Glomerular visceral epithelial cell (primary cell): ENCODE measurements around the gene LIMS1.
"Not testable (repeated sequence)": the region's sequence is repeated elsewhere in the genome, so short reads cannot be mapped to it uniquely, and the experiment has no call there.

Experiments
- DNase-seq: peaks from one replicate; pipeline ENCODE4 v3.0.0-alpha.2; 2016; ENCODE audit errors: extremely low spot score

Gene LIMS1

DNA sequence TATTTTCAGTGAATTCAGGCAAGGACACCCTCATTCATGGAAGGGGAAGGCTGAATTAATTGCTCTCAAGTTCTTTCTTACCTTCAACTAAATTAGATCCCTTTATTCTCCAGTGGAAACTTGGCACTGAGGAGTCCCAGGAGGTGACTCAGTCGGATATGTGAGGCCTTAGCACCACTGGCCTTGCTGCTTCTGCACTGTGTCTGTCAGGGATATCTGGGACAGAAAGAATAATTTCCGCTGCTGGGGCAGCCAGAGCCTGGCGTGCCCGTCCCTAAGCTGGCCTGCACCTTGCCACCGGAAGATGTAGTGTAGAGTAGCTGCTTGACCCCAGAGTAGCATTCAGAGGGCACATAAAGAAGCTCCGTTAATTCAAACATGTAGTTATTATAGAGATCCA, 53.4 kb downstream of the LIMS1 start:
- DNase-seq, result peak; percentile 85

DNA sequence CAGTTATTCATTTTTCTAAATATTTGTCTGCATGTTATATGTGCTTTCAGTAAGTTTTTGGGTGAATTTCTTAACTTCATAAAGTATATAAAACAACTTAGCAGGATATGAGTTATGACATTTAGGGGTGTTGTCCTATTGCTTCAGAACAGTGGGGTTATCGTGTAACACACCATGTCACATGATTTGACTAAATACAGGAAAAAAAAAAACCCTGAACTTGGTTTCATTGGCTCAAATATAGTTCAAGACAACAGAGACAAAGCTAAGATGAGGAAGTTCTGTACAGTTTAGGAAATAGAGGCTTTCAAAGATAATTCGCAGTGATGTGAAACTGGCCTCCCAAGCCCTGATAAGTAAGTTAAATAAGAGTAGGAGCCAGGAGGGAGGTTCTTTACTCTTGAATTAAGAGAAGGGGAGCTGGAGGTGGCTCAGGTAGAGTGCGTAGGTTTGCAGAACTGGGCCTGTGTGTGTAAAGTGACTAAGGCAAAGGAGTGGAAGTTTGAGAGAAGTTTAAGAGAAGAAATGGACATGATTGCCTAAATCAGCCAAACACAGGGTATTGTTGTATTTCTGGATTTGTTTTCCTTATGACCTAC, 53.9 kb downstream of the LIMS1 start:
- DNase-seq, result no peak

DNA sequence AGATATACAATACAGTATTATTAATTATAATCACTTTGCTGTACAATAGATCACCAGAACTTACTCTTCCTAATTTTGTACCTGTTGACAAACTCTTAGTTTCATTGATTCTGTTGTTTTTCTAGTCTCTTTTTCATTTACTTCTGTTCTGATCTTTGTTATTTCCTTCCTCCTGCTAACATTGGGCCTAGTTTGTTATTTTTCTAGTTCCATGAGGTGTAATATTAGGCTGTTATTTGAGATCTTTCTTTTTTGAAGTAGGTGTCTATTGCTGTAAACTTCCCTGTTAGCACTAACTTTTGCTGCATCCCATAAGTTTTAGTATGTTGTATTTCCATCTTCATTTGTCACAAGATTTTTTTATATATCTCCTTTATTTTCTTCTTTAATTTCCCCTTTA, 55.1 kb downstream of the LIMS1 start:
- DNase-seq, result no peak

DNA sequence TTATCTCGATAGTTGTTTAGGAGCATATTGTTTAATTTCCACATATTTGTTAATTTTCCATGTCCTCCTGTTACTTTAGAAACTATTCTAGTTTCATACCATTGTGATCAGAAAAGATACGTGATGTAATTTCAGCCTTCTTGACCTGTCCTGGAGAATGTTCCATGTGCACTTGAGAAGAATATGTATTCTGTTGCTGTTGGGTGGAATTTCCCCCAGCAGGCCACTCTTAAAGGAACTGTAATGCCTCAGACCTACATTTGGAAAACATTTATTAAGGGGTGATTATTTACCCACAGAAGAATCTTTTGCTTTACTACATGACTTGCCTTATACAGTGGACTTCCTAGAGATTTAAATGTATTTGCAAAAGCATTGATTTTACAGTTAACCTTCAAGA, 55.5 kb downstream of the LIMS1 start:
- no peak for DNase-seq

DNA sequence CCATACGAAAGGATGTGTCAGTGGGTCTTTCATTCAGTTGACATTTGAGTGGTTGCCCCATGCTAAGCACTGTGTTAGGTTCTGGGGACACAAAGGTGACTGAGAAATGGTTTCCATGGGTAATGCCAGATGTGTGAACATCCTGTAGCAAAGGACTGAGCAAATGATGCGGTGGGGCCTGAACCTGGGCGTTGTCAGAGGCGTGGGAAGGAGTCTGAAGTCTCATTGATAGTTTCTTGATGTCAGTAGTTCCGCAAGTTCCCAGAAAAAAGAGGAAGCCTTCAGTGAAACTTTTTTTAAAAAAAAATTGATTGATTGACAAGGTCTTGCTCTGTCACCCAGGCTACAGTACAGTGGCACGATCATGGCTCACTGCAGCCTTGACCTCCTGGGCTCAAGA, 56.9 kb downstream of the LIMS1 start:
- no peak for DNase-seq

DNA sequence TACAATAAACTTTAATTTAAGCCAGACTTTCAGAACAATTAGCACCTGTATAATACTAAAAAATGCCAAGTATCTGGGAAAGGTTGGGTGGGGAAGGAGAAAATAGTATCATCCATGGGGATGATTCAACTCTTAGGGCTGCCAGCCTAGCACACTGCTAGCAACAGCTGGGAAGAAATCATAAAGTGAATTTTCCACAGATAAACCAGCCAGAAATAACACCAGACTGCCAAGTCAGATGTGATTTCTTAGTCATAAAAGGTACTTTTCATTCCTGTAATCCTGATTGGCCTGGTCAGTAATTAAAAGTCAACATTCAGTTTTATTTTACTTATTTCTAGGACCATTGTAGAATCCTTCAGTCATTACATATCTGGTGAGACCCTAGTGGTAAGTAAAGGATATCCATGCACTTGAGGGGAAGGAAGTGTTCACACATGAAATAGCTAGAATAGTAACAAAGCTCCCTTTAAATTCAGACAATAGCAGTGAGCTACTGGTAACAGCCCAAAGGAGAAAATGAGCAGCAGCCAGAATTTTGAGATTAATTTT, 59.4 kb downstream of the LIMS1 start:
- DNase-seq, result peak; percentile 88

DNA sequence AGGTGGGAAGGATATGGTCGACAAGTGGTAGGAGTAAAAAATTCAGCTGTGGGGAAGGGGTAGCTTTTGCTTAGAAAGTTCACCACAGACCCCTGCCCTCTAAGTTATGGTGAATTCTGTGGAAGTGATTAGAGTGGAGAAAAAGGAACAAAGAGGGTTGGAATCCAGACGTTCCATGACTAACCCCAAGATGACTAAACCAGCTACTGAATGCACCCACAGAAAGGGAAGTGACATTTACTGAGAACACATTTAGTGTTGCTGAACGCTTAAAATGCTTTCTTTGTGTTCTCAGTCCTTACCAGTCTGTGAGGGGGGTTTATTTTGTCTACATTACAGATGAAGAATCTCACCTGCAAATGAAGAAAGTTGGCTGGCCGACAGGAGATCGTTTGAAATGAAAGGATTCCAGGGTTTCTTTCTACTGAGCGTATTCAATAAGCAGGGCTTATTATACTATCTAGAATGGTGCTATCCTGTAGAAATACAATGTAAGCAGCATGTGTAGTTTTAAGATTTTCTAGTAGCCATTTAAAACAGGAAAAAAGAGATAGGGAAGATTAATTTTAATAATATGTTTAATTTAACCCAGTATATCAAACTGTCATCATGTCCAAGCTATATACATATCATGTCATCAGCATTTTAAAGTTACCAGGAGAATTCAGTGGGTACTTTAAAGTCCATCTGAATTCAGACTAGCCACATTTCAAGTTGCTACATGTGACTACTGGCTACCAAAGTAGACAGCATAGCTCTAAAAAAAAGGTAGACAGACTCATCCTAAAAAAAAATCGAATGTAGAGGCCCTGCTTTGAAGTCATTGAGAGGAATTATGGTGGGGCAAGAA, 60.1 kb downstream of the LIMS1 start:
- peak; percentile 92 for DNase-seq

DNA sequence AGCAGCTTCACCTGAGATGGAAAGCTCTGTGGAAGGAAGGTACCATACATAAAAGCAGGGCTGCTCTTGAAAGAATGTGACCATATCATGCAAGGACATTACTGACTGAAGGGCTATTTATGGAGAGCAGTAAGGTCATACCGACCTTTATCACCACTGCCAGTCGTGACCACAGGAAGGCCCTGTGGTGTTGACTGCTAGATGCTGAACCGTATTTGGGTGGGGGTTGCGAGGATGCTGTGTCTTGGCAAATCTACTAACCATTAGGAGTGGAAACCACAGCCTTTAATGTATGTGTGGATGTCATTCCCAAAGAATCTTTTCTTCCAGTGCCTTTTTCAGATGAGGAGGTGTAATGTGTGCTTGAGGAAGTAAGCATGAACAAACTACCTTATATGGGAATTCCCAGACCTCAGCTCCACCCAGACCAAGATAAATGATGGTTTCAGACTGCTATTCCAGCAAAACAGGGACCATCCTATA, 60.8 kb downstream of the LIMS1 start:
- DNase-seq, result peak; percentile 100

DNA sequence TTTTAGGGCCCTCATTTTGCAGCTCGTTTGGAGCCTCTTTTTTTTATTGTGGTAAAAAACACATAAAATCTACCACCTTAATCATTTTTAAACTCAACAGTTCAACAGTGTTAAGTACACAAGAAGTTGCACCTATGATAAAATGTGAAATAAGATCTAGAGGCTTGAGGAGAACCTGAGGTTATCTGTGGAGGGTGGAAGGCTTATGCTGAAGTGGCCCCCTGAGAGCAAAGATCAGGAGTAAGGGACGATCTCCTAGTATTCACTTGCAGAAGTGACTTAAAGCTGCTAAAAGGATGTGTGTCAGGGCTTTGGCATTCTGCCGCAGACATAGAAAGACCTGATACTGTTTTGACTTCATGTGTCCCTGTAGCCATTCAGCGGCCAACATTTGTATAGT, 61.5 kb downstream of the LIMS1 start:
- DNase-seq, result peak; percentile 65

DNA sequence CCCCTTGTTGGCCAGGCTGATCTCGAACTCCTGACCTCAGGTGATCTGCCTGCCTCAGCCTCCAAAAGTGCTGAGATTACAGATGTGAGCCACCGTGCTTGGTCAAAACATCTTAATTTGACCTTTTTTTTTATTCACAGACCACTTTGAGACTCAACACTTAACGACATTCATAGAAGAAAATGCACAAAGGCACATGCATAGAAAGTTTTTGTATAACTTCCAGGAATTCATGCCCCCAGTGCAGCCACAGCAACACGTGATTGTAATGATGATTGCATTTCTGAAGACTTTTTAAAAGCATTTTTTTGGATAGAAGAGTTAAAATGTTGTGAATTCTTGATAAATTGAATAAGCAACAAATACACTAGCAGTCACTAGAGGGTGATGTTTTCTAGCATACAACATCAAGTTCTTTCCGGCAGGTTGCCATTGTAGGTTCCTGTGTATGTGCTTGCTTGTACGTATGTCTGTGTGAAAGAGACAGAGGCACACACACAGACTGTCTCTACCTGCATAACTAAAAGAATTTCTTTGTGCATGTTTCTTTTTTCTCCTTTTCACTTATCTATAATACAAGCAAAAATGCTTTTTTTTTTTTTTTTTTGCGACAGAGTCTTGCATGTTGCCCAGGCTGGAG, 63.0 kb downstream of the LIMS1 start:
- DNase-seq, result peak; percentile 55

DNA sequence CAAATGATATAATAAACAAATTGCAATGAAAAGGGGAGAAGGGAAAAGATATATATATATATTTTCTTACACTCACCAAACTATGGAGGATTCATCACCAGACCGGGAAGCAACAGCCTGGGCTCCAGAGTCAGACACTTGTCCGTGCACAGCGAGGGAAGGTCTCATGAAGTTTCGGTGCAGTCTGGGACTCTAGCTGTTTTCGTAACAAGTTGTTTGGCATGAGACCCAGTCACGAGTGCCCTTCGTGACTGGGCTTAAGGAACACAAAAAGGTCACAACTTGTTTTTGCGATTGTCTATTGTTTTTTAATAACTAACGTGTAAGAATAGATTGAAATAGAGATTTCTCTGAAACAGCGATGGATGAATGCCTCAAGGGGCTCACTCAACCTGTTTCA, 66.9 kb downstream of the LIMS1 start:
- not testable (repeated sequence) for DNase-seq

DNA sequence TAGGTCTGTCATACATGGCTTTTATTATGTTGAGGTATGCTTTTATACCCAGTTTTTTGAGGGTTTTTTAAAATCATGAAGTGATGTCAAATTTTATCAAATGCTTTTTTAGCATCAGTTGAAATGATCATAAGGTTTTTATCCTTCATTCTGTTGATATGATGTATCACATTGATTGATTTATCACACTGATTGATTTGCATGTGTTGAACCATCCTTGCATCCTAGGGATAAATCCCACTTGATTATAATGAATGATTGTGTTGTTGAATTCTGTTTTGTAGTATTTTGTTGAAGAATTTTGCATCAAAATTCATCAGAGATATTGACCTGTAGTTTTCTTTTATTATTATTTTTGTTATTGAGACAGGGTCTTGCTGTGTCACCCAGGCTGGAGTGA, 68.2 kb downstream of the LIMS1 start:
- DNase-seq, result no peak

DNA sequence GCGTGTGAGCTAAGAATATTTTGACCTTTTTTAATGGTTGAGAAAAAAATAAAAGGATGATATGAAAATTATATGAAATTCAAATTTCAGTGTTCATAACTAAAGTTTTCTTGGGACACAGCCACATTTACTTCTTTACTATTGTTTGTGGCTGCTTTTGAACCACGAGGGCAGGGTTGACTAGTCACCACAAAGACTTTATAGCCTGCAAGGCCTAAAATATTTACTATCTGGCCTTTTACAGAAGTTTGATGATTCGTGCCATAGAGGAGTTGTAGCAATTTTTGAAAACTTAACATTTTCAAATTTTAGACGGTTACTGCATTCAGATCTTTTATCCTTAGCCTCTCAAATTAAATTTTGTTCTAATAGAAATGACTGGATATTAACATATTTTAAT, 69.9 kb downstream of the LIMS1 start:
- DNase-seq, result no peak

DNA sequence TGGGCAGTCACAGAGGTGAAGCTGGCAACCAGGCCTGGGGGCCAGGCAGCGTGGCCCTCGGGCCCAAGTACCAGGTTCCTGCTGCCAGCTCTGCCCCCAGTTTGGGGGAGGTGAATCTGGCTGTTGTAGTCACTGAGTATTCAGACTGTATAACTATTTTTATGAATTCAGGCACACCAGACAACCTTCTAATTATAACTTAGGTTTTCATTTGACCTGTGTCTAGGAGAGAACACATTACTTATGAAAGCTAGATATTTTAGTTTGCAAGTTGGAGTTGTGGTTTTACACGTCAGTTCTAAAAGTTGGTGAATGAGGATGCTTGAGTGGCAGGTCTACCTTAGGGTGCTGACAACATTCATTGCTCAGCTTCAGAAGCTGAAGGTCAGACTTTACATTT, 71.7 kb downstream of the LIMS1 start:
- DNase-seq, result no peak

DNA sequence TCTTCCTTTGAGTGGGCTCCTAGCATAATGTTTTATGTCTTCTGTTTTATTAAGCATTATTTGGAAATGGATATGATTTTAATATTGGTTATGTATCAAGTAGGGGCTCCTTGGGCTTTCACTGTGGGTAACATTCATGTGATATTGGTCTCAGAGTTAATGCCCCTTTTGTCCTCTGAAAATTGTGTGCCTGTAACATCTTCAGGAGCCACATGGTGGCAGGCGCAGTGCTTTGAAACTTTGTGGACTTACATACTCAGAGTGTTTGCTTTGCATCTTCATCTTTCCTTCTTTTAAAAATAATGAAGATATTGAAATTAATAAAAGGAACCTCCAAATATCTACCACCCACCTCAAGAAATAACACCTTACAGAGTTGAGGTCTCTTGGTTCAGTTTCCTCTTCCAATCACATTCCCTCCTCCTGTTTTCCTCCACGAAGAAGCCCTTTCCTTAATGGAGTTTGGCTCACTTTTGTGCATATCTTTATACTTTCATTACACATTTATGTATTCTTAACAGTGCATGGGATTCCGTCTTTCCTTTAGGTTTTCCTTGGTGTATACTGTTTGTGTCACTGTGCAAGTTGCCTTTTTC, 73.5 kb downstream of the LIMS1 start:
- DNase-seq, result peak; percentile 56

DNA sequence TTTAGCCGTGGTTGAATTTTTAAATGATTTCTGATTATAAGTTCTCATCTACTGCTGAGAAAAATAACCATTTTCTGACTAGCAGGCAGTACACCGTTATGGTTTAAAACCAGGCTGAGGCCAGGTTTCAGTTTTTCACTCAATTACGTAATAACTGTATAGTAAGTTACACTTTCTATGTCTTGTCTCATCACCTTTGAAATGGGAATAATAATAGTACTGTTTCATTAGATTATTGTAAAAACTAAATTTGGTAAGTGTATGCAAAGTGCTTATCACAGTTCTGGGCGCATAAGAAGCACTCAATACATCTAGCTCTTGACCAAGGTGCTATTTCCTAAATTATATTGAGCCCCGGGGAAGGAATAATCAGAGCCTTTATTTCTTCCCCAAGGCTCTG, 76.8 kb downstream of the LIMS1 start:
- no peak for DNase-seq

DNA sequence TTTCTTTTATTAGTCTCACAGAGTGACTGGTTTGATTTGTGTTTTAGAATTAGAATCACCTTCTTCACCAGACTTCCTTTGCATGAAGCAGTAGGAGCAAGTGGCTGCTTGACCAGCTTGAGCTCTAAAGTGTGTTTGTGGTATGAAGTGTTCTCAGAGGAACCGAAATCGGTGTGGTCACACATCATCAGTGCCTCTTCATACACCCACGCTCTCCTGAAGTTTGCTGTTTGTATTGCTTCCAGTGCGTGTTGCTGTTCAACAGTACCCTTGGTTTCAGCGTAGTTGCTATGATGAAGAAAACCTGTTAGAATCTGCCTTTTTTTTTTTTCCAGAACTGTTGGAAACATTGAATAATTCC, 77.9 kb downstream of the LIMS1 start:
- DNase-seq, result no peak

DNA sequence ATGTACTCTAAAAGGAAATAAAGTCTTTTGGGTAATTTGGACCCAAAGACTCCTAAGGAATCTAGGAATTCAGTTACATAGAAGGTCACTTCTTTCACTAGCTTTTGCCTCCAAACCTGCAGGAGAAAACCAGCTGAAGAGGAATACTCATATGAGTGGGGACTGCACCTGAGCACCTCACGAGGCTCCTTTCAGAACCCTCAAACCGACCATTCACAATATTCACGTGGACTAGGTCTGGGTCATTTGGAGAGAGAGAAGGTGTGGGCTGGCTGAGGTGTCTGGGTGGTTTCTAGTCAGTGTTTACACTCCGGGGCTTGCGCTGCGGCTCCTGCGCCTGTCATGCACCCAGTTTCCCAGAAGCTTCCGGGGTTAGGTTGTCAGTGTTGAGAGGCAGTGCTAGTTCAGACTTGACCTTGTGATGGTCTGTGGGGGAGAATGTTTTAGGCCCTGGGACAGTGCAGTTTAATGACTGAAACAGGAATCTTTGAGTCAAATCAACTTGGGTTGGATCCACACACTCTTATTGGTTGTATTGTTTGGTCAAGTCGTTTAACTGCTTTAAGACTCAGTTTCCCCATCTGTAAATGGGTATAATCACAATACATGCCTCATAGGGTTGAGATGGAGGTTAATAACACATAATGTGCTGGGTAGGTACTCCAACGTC, 78.4 kb downstream of the LIMS1 start:
- DNase-seq, result no peak

DNA sequence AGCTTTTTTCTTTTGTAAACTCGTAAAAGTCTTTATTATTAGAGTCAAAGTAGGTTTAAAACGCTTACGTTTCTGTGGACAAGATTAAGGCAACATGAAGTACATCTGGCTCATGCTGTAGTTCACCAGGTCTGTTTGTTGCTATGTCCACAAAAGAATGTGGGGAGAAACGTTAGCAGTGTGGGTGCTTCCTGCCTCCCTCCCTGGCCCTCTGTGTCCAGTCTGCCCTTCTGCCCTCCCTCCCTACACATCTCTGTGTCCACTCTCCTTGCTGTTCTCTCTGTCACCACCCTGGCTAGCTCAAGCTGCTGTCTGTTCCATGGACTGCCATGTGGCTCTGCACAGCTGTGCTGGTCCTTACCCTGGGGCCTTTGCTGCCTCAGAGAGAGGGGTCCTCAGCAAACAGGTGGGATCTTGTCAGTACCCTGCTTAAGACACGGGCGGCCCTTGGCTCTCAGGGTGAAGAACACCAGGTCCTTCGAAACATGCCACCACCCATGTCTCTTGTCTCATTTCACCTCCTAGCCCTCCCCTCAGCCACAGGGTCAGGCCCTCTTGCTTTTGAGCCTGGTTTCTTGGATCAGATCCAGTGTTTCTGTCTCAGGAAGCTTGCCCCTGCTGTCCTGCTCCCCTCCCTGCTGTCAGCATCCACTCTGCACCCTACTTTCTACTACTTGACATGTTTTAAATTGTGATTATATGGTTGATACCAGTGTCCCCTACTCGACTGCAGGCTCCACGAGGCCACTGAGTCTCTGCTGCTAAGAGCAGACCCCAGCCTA, 79.2 kb downstream of the LIMS1 start:
- no peak for DNase-seq

DNA sequence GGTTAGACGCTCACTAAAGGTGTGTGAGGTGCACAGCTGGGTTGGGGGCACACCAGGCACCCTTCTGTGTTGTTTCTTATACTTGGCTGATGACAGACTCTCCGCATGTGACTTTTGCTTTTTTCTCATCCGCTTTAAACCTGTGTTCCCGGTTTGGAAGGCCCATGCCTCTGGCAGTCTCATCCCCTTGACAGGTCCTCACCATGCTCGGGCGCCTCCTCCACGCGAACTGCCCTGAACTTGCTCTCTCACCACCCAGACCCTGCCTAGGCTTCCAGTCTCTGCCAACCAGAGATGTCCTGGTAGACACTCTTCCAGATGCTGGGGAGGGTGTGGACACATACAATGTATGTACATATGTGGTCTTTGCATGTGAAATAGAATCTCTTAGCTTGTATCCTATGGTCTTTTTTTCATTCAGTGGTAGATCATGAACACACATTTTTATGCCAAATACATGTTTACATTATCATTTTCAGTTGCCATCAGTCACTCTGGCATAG, 79.8 kb downstream of the LIMS1 start:
- no peak for DNase-seq

DNA sequence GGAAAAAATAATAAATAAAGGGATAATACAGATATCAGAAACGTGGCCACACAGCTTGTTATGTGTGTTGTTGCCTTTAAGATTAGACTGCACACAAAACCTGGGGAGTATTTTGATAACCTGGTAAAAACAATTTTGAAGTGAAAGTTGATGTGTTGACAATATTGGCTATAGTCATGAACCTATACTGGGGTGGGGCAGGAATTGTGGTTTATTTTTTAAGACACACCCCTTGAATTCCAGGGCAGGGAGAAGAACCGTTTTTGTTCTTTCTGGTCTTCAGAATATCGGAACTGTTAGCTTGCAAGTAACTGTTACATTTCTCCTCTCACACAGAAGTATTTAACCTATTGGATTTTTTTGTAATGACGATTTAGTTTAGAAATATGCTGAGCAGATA, 80.4 kb downstream of the LIMS1 start:
- no peak for DNase-seq
